ENCODE data around the gene GRID1.

DNA sequence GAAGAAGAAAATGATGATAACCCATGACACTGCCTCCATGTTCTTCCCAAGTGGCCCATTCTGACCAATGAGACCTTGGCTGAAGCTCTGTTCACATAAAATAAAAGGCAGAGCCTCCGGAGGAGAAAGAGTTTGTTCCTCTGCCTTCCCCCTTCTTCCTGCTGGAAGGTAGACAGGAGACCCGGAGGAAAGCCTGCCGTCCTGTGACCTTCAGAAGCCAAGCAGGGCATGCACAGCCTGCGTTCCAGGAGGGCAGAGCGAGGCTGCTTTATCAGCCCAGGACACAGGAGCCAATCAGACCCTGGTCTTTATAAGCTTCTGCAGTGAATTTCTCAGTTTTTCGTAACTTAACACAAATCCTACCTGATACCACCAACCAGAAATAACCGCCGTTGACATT, 8.6 kb upstream of the GRID1 start:
- TF ChIP-seq CTCF (IDR thresholded peaks at IDR 0.05) (no peak), POLR2A (IDR thresholded peaks at IDR 0.05) (no peak)

Data from esophagus squamous epithelium (tissue), 4 donors.